ENCODE results near the gene NMT1.

GRCh38 chr17:45128989-45129388, 67.9 kb downstream of the NMT1 start:
- TF ChIP-seq EZH2 (optimal IDR thresholded peaks at IDR 0.05; ENCODE audit: low read depth, low read length), result no peak
- no peak for TF ChIP-seq CTCF (IDR thresholded peaks at IDR 0.05; ENCODE audit: low read length)
- TF ChIP-seq EZH2phosphoT487 (IDR thresholded peaks at IDR 0.05; ENCODE audit: low read length), result no peak

Measured in MM.1S (cell line).